Measurements from ENCODE around the gene CDH13.

The CDH13 gene

DNA sequence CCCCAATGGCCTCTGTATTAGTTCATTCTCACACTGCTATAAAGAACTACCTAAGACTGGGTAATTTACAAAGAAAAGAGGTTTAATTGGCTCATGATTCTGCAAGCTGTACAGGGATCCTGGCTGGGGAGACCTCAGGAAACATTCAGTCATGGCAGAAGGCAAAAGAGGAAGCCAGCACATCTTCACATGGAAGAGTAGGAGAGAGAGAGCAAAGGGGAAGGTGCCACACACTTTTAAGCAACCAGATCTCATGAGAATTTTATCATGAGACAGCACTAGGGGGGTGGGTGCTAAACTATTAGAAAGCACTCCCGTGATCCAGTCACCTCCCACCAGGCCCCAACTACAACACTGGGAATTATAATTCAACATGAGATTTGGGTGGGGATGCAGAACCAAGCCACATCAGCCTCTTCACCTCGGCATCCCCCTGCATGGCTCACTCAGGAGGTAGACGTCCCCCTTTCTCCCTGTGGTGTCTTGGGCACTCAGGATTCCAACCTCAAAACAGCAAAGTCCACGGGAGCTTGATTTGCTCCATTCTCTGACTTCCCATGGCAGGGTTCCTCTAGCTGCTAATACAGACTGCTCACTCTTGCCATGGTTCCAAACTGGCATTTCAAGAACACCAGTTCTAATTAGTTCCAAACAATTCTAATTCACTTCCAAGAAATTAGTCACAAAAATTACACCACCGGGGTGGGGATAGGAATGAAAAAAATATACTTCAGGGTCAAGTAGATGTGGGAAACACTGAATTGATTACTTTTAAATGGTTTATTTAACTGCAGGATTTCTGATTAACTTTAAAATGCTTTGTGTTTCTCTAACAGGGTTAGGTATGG is 977.2 kb downstream of the CDH13 start:
- DNase-seq (ENCODE audit: low read depth, low spot score): no peak

DNA sequence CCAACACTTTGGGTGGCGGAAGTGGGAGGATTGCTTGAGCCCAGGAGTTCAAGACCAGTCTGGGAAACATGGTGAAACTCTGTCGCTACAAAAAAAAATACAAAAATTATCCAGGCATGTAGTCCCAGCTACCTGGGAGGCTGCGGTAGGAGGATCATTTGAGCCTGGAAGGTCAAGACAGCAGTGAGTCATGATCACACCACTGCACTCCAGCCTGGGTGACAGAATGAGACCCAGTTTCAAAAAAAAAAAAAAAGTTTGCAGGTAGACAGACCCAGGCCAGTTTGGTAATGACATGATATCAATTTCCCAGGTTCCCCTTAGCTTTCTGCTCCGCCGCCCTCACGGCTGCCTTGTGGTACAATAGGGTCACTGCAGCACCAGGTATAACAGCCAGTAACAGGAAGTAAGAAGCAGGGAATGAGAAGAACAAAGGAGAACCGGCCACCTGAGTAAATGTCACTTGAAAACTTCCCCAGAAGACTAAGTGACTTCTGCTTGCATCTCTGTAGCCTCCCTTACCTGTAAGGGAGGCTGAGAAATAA is 979.8 kb downstream of the CDH13 start:
- DNase-seq (ENCODE audit: low read depth, low spot score): no peak

DNA sequence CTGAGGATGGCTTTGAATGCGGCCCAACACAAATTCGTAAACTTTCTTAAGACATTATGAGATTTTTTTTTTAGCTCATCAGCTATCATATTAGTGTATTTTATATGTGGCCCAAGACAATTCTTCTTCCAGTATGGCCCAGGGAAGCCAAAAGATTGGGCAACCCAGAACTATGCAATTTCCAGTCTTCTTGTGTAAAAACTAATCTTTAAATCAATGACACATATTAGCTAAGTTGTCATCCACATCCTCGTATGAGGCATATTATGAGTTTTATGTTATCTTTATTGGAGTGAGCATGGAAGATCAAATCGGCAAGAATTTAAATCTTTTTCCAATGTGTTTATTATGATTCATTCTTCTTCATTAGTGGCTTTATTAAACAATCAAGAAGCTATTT is 982.4 kb downstream of the CDH13 start:
- DNase-seq (ENCODE audit: low read depth, low spot score): no peak

DNA sequence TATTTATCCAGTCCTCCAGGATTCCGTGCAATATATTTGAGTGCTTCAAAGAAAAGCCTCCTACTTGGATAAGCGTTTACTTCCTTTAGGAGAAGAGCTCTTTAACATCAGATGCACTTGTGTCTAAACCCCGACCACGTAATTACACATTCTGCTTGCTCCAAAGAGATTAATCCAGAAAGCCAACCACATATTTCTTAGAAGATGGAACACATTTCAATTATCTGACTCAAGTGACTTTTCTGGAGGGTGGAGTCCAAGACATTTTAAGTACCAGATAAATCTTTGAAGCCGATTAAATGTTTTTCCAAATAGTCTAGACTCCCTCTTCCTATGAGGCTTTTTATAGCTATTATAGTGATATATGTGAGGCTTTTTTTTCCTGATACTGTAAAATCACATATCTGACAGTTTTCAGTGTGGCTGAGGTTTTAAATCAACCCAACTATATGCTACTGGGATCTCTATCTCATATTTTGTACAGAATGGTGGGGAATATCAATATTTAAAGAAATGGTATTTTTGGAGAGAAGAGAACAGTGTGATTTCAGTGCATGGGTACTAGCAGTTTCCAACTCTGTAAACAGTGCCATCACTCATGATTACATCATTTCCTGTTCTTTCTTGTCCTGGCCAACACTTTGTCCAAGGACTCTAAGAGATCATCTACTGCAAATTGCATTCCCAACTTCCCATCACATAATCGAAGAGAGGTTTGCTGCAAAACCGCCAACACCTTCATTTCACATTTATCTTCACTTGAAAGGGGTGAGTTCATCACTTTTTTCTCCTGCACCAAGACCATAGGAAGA is 988.6 kb downstream of the CDH13 start:
- DNase-seq (ENCODE audit: low read depth, low spot score): no peak

DNA sequence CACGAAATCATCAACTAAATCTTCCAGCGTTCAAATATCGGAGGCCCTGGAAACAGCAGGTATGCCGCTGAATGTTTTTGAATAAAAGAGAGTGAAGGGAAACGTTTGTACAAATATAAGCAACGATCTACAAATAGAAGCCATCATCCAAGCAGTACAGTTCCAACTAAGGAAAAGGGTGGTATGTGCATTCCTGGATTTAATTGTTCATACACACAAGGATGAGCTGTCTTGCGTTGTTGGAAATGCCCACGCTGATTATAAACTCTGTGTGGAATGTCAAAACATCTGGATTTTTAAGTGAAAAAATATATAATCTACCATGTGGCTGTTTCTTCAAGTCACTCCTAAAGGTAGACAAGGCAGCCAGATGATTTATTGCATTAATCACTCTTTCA is 989.2 kb downstream of the CDH13 start:
- DNase-seq (ENCODE audit: low read depth, low spot score): no peak

DNA sequence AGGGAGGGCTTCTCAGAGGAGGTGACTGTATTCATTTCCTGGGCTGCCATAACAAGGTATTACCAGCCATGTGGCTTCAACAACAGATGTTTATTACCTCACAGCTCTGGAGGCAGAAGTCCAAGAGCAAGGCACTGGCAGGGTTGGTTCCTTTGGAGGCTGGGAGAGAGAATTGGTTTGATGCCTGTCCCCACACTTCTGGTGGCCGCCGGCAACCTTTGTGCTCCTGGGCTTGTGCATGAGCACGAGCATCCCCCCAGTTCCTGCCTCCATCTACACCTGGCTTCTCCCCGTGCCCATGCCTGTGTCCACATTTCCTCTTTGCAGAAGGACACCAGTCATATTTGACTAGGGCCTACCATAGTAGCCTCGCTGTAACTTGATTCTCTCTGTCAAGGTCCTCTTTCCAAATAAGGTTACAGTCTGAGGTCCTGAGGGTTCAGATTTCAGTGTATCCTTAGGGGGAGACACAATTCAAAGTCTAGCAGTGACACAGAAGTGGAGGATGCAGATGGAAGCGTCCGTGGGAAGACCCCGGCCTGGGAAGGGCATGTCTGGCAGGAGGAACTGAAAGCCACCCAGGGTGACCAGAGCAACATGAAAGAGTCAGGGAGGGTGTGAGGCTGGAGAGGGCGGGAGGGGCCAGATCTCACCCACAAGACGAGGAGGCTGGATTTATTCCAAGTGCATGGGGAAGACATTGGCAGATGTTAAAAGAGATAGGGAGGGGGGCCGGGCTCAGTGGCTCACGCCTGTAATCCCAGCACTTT is 992.8 kb downstream of the CDH13 start:
- DNase-seq (ENCODE audit: low read depth, low spot score): no peak

DNA sequence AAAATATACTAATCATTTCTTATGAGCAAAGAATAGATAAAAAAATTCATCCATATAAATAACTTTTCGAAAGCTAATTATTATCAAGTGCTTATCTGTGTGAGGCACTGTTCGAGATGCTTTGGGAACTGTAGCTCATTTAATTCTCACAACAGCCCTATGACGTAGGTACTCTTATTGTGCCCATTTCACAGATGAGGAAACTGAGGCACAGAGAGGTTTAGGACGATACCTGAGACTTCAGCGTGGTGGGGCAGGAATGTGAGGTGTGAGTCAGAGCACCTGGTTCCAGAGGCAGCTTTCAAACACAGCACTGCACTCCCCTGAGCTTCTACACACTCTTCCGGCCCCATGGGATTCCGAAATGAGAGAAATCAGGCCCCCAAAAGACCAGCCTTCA is 995.2 kb downstream of the CDH13 start:
- DNase-seq (ENCODE audit: low read depth, low spot score): no peak

DNA sequence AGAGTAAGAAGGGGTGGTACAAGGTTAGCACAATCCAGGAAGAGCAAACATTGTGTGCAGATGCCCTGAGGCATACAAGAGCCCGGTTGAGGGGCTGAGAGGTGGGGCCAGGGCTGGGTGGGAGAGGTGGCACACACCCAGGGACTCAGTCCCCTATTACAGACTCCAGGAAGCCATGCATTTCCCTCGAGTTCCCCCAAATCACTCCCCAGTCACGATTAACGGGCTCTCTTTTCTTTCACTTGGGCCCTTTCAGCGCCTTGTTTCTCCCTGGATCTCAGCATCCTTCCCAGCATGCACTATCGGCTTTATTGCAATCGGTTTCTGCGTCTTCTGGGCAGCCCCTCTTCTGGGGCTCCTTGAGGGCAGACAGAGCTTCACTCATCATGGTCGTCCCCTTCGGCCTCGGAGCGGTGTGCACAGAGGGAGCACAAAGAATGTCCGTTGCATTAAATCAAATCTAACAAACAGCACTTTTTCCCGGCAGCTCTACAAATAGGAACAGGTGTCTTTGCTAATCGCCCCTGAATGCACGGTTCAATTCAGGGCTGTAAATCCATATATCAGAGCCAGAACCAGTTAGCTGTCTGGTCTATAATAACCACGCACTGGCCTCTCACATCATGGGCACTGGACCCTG is 996.4 kb downstream of the CDH13 start:
- DNase-seq (ENCODE audit: low read depth, low spot score): no peak

DNA sequence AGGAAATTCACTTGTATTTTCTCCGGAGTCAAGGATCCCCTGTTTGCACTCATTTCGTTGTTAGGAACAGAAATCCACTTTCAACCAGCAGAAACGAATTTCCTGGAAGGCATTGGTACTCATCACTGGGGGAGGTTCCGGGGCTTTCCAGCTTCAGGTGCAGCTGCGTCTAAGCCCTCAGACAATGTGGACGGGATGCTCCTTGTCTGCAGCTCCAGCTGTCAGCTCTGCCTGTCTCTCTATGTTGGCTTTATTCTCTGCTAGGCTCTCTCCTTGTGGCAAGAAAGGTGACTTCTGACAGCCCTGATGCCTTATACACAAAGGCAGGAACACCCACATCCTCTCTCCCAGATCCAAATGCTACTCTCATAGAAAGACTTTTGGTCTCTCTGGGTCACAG is 997.1 kb downstream of the CDH13 start:
- DNase-seq (ENCODE audit: low read depth, low spot score): no peak

DNA sequence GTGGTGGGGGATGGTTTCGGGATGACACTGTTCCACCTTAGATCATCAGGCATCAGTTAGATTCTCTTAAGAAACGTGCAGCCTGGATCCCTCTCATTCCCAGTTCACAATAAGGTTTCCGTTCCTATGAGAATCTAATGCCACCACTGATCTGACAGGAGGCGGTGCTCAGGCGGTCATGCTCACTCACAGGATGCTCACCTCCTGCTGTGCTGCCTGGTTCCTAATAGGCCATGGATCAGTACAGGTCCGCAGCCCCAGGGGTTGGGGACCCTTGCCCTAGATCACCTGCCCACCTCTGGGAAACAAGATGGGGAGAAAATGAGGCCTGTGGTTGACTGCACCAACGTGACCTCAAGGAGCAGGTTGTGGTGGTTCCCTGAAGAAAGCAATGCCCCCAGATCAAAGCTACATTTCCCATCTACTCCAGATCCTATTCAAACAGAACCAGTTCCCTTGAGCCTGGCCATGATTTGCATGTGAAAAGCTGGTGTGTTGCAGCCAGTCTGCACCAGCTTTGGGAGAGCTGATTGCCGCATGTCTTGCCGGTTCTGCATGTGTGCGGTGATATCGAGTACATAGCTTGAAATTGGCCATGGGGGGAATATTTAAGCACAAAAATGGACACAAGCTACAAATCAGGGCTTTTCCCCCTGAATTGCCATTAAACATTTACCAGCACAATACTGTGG is 997.8 kb downstream of the CDH13 start:
- DNase-seq (ENCODE audit: low read depth, low spot score): no peak

DNA sequence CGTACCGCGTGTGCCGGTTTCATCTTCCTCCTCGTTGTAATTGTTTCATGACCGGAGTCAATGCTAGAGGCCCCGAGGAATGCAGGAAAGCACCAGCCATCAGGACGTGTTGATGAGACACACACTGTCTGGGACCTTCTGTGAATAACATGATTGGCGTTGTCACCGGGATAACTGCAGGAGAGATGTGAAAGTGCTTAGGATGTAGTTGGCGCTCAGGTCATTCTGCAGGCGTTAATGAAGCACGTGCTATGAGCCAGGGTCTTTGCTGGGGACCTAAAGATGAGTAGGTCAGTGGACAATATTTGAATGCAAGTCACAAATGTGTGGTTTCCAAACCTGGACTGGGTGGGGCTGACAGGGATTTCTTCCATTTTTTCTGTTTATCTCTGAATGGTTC is 999.4 kb downstream of the CDH13 start:
- no peak for DNase-seq (ENCODE audit: low read depth, low spot score)

DNA sequence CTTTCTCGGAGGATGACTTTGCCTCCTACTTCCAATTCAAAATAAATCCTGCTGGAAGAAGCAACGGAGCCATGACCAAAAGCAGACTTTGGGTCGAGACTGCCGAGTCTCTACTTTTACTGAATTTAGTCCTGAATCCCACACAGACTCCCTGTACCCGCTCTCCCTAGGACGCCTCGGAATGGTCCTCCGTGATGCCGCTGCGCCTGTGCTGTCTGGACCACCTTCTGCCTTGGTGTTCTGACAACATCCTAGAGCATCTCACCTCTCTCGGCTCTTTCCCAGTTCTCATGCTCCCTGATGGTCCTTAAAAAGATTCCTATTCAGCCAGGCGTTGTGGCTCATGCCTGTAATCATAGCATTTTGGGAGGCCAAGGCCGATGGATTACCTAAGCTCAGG is 999.9 kb downstream of the CDH13 start:
- DNase-seq (ENCODE audit: low read depth, low spot score): no peak

DNA sequence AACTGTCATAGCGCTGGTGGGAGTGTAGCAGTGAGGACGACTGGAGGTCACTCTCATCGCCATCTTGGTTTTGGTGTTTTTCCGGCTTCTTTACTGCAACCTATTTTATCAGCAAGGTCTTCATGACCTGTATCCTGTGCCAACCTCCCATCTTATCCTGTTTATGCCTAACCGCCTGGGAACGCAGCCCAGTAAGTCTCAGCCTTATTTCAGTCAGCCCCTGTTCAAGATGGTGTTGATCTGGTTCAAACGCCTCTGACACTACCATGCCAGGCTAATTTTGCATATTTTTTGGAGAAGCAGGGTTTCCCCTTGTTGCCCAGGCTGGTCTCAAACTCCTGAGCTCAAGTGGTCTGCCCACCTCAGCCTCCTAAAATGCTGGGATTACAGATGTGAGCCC is 1001.2 kb downstream of the CDH13 start:
- DNase-seq (ENCODE audit: low read depth, low spot score): no peak

DNA sequence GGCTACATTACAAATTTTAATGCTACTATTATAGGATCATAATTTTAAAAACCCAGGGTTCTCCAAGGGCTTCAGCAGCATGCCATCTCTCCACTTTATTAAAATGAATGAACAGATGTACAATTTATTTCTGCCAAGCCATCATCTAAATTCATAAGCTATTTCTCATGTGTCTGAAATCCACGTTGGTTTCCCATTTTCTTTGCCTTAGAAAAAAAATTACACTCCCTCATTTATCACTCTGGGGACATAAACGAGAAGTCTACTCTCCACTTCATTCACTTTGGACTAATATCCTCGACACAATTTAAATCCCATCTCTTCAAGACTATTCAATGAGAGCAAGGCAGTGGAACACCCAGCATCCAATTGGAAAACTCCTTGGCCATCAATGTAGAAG is 1002.7 kb downstream of the CDH13 start:
- no peak for DNase-seq (ENCODE audit: low read depth, low spot score)

DNA sequence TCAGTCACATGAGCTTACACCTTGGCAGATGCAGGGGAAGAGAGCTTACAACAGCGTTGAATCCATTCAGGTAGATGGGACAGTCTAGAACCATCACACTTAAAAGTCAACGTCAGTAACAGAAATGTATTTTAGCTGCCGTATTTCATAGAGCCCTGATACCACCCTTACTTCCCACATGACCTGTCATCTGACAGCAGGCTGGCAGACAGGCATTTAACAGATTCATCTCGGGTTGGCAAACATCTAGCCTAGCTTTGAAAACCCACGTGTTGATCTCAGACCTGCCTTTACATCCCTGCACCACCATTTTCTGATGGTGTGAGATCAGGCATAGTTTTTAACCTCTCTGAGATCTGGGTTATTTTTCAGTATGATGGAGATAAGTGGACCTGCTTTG is 1003.1 kb downstream of the CDH13 start:
- no peak for DNase-seq (ENCODE audit: low read depth, low spot score)

DNA sequence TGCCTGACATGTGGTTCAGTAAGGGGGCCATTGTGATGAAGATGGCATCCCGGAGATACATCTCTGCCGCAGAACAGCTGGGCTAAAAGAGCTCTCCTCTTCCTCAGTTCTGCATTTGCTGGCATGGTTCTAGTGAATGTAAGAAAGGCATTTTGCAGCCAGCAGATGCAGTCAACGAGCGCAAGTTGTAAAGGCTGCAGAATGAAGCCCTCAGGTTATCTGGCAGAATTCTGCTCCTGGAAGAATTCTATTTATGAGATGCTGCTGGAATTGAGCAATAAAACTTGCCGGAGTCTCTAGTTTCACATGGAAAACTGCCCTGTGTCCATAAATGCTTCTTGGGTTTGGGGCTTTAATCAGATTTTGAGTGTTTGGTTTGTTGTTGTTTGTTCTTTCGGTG is 1004.2 kb downstream of the CDH13 start:
- DNase-seq (ENCODE audit: low read depth, low spot score): no peak

DNA sequence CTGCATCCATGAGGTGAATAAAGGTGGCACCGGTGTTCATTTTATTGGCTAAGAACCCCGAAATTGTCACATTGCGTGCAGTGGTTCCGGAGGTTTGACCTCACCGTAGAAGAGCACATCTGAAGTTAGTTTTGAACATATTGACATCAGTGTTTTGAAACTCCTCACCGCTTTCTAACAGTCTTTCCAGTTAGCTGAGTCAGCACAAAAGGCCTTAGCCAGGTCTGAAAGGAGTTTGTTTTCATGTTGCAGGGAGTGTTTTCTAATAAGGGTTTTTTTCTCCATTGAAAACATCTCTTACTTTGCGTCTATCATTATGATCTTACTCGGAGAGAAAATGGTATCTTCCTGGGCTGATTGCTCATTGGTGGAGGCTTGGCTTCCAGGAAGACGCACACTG is 1006.5 kb downstream of the CDH13 start:
- DNase-seq (ENCODE audit: low read depth, low spot score): no peak

DNA sequence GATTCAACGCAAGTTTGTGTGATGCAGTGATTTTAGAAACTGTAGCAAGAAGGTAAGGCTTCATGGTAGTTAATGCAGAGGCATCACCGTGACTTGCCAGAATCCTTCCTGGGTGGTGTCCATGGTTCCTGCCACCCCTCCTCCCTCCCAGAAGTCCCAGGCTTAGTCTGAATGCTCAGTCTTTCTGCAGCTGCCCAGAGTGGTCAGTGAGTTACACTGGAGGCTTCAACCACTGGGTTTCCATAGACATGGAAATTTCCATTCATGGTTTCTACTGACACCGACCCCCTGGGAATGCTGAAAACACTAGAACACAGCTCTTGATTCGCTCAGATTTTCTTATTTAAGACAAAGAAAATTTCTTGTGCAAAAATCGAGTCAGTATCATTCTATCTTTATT is 1021.6 kb downstream of the CDH13 start:
- DNase-seq (ENCODE audit: low read depth, low spot score): no peak

DNA sequence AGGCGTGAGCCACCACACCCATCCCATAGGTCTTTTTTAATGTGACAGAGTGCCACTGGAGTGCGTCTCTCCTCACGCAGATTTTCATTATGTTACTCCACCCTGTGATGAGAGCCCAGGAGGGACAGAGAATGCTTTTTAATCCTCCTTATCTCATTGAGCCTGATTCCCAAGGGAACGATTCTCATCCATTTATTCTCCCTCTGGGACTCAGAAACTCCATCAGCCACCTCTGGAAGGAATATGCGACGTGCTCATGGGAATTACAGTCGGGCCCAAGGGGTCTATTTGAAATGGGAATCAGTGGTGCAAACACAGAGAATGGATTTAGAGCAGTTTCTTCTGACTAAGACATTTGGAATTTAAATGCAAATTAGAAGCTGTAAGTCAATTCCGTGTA is 1025.1 kb downstream of the CDH13 start:
- DNase-seq (ENCODE audit: low read depth, low spot score): no peak

DNA sequence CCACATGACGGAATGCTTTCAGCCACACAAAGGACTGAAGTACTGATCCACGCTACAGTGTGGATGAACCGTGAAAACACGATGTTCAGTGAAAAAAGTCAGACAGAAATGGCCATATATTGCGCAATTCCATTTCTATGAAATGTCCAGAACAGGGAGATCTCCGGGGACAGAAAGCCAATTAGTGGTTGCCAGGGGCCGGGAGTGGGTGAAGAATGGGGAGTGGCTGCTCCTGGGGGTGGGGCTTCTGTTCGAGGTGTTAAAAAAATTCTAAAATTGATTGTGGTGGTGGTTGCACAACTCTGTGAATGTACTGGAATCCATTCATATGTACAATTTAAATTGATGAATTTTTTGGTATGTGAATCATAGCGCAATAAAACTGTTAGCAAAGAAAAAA is 1026.2 kb downstream of the CDH13 start:
- no peak for DNase-seq (ENCODE audit: low read depth, low spot score)

DNA sequence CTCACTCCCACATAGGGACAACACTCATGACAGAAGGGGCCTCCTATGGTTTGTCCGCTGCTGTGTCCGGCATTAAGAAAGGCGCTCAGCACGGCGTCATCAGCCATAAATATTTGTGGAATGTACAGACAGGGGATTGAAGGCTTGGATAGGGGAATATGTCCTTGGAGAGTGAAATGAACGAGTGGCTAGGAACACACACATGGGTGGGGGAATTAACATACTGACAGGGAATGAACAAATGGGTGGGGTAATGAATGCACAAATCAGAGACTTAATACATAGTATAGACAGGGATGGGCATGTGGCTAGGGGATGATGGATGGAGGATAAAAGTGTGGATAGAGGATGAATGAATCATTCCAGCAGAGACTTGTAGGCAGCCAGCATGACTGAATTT is 1027.0 kb downstream of the CDH13 start:
- DNase-seq (ENCODE audit: low read depth, low spot score): no peak
